GM18873 (cell line): ENCODE data around the gene TNNI3.
"Not testable (repeated sequence)": the region's sequence is repeated elsewhere in the genome, so short reads cannot be mapped to it uniquely, and the experiment has no call there.

Source experiments
- ATAC-seq: cut with Tn5 transposase; IDR thresholded peaks from one replicate; pipeline ENCODE4 v1.9.1; 2021; ENCODE audit warnings: mild to moderate bottlenecking, moderate library complexity, moderate number of reproducible peaks; ENCODE audit not compliant: unreplicated experiment, low FRiP score

TNNI3 gene

DNA sequence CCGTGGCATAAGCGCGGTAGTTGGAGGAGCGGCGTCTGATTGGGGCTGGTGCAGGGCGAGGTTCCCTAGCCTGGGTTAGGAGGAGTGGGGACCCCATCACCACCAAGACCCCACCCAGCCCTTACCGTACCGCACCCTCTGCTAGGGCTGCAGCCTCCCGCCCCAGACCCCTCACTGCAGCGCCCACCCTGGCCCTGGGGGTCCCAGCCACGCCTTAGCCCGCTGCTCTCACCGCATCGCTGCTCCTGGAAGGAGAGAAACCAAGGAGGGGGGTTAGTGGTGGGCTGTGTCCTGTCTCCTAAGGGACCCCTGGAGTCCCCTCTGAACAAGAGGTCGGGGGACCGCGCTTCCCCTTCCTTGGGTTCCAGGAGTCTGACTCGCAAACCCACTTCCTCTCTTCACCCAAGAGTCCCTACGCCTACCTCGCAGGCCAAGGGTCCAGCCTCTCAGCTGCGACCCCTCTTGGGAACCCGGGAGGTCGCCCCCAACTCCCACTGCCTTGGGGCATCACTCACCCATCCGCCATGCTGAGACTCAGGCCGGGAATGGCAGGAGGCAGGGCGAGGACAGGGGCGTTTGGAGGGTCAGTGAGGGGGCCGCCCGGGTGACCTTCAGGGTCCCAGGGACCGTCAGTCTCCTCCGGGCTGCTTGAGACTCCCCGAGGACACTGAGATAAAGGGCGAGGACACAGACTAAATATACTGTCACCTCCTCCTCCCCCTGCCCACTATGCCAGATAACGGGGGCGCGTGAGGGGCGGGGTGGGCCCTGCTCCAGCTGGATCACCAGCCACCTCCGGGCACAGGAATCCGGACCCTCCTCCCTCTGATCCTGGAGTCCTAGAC is at the start of gene TNNI3:
TSS of gene TNNI3 (minus strand) at position 669 of the 845 bp plus-strand sequence. CDS start at position 526, 143 bp downstream.
- ATAC-seq: no peak

DNA sequence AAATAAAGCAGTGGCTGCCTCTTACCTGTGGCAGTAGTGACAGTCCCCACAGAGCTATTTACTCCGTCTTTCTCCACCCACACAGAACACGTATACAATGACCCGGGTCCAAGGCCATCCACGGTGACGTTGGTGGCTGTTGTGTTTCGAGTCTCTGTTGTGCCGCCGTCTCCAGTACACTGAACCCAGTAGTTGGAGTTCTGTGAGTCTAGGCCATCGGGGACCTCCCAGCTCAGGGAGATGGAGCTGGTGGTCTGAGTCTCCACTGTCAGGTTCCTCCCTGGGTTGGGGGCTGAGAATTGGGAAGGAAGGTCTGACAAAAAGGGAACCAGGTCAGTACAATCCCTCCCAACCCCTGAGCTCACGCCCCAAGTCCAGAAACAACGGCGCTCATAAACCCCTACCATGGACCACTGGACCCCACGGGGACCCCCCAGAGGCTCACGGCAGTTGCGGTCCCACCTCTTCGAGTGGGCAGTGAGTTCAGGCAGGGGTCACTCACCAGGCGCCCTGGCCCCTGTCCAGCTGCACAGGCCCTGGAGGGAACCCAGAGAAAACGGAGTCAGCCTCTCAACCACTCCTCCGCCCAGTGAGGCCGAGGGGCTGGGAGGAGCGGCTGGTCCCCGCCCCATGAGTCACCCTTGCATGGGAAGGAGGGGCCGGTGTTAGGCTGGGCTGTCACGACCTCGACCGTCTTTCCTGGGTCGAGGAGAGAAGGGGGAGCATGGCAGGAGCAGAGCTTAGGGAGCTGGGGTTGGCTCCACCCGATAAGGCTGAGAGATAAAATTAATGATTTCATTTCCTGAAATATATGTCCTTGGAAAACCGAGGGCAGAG is 49.4 kb upstream of the TNNI3 start:
- ATAC-seq: no peak

DNA sequence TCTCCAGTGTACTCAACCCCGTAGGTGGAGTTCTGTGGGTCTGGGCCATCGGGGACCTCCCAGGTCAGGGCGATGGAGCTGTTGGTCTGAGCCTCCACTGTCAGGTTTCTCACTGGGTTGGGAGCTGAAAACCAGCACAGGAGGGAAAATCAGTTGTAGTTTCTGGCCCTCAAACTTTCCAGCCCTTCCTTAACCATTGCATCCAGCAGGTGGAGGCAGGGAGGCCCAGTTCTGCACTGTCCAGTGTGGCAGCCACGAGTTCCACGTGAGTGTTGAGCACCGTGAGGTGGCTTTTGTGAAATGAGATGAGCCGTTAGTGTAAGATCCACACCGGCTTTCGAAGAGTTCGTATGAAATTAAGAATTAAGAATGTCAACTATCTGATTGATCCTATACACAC is 44.7 kb upstream of the TNNI3 start:
- not testable (repeated sequence) for ATAC-seq

DNA sequence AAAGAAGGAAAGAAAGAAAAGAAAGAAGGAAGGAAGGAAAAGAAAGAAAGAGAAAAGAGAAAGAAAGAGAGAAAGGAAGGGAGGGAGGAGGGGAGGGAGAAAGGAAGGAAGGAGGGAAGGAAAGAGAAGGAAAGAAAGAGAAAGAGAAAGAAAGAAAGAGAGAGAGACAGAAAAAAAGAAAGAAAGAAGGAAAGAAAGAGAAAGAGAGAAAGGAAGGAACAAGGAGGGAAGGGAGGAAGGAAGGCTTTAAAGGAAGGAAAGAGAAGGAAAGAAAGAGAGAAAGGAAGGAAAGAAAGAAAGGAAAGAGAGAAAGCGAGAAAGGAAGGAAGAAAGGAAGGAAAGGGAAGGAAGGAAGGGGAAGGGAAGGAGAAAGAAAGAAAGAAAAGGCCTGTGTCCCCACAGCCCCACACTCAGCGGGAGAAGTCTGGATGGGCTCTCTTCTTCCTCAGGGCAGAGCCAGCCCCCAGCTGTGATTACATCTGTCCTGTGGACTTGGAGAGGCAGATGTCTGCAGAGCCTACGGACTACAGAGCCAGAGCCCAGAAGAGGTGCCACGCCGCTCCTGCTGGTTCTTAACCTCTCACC is 42.2 kb upstream of the TNNI3 start:
- no peak for ATAC-seq

DNA sequence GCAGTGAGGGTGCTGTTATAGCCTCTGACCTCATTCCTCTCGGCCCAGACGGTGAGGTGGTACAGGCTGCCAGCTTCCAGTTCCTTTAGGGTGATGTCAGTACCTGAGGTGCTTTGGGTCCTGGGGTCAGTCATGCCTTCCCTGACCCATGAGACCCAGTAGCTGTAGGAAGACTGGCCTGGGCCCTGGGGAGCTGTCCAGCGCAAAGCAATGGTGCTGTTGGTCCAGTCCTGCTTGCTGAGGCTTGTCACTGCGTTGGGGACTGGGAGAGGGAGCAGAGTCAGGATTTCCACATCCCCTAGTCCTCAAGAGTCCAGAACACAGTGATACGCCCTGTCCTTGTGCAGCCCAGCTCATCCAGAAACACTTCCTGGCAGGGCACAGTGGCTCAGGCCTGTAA is 41.1 kb upstream of the TNNI3 start:
- ATAC-seq: no peak

DNA sequence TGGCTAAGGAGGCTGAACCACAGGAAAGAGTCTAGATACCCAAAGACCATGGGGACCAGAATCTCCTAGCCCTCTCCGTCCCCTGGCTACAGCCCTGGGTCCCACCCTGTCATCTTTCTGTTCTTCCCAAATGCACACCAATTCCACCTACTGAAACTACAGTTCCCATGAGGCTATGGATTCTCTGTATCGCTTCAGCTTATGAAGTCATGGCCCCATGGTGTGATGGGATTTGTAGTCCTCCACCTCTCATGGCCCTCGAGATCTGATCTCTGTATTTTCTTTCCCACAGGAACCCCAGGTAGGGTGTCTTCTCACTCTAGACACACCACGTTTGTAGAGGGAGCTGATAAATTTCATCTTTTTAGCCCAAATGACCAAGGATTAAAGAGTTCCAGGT is 40.0 kb upstream of the TNNI3 start:
- ATAC-seq: no peak

DNA sequence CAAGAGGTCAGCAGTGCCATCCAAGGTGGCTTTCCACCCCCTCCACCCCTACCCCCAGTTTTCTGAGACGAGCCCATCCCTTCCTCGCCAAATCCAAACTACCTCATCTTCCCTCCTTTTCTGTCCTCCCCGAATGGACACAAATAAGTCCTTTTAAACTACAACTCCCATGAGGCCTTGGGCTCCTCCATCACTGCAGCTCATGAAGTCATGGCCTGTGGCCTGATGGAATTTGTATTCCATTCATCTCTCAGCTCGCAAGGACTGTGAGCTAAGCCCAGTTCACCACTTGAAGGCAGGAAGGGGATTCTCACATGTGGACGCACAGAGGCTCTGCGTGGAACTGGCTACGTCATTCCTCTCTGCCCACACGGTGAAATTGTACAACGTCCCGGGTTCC is 39.3 kb upstream of the TNNI3 start:
- no peak for ATAC-seq

DNA sequence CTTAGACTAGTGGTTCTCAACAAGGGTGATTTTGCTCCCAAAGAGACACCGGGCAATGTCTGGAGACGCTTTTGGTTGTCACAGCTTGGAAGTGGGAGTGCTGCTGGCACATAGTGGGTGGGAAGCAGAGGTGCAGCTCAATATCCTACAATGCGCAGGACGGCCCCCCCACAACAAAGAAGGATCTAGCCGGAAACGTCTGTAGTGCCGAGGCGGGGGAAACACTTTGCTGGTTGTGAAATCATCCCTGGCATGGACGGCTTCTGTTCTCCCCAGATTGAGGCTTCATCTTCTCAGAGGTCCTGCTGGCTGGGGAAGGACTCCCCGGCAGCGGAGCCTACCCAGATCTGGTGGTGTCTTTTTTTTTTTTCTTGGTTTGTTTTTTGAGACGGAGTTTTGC is 35.9 kb upstream of the TNNI3 start:
- ATAC-seq: no peak

DNA sequence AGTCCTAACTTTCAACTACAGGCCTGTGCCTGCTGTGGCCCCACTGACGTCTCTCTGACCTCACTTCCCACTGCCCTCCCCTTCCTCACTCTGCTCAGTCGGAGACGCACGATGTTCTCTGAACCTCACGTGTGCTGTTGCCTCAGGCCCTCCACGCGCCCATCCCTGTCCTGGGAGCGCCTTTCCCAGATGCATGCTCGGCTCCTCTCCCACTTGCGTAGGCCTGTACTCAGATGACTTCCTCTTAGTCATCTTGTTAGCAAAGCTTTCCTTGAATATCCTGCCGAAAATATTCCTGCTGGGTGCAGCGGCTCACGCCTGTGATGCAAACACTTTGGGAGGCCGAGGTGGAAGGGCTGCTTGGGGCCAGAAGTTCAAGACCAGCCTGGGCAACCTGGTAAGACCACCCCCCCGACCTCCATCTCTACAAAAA is 31.9 kb upstream of the TNNI3 start:
- no peak for ATAC-seq

DNA sequence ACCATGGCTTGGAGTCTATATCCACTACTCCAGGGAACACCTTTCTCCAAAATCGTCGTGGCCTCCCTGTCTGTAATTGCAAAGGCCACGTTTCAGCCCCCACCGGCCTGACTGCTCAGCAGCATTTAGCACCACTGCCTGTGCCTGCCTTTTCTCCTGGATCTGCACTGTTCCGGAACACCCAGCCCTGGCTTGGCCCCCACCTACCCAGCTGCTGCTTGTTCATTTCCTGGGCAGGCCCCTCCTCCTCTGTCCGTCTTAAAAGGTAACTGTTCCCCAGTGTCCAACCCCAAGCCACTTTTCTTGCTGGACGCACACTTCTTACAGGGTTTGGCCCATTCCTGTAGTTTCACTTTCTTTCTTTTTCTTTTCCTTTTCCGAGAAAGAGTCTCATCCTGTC is 31.1 kb upstream of the TNNI3 start:
- no peak for ATAC-seq

DNA sequence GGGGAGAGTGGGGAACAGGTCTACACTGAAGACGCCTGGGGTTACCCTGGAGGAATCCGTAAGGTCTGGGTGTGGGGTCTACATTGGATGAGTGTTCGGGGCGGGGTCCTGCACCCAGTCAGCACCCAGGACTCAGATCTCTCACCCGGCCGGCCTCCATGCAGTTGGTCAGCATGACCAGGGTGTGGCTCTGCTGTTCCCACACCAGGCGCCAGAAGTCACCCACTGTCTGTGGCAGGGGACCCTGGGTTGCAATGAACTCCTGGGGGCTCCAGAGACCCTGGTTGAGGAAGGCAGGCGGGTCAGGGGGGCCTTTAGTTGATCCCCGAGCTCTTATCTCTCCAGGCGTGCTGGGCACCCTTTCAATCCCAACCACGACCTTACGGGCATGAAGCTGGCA is 28.5 kb upstream of the TNNI3 start:
- ATAC-seq: no peak

DNA sequence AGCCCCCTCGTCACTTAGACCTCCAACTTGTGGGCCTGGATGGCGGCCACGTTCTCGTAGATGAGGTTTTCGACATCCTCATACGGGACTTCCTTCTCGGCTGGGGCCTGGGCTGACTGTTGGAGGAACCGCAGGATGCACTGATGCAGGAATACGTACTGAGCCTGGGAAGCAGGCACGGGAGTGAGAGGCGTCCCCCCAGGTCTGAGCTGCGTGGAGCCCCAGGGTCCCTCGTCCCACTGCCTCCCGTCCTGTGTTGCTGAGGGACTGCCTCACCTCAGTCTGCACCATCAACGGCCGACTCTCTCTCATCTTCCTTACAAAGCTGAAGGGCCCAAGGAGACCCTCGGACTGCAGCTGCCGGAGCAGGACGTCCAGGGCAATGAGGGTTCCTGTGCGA is 24.2 kb upstream of the TNNI3 start:
- ATAC-seq: no peak

DNA sequence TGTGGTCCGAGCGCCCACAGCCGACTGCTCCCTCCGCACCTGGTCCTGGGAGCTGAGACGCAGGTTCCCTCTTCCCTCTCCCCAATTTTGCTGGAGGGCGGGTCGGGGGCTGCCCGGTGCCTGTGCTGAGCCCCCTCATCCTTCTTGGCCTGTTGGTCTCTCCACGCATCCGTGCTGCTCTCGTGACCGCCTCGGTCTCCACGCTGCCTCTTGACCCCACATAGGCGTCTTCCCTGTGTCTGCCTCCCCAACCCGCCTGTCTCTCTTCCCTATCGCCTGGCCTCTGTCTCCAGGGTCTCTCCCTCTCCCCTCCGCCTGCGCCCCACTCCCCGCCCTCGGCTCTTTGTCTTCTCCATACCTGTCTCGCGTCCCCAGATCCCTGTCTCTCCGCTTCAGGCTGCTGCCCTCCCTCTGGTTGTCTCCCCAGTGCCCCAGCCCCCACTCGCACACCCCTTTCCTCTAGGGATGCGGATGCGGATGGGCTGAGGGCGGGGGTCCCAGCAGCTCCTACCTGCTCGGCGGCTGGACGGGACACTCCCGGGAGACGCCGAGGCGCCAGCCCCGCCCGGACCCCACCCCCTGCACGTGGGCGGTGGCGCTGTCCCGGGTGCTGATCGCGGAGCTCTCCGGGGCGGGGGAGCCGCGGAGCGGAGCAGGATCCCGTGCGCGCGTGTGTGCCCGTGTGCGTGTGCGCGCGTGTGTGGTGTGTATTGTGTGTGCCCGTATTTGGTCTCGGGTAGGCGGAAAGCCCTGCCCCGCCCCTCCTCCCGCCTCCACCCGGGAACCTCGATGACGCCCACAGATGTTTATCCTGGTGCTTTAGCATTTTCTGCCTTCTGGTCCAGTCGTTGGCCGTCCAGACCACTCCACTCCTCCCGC is 22.3 kb upstream of the TNNI3 start, which contains the start of gene SYT5:
TSS of gene SYT5 (minus strand) at position 684 of the 879 bp plus-strand sequence. CDS start 1,248 bp downstream, outside the sequence.
- ATAC-seq: no peak

DNA sequence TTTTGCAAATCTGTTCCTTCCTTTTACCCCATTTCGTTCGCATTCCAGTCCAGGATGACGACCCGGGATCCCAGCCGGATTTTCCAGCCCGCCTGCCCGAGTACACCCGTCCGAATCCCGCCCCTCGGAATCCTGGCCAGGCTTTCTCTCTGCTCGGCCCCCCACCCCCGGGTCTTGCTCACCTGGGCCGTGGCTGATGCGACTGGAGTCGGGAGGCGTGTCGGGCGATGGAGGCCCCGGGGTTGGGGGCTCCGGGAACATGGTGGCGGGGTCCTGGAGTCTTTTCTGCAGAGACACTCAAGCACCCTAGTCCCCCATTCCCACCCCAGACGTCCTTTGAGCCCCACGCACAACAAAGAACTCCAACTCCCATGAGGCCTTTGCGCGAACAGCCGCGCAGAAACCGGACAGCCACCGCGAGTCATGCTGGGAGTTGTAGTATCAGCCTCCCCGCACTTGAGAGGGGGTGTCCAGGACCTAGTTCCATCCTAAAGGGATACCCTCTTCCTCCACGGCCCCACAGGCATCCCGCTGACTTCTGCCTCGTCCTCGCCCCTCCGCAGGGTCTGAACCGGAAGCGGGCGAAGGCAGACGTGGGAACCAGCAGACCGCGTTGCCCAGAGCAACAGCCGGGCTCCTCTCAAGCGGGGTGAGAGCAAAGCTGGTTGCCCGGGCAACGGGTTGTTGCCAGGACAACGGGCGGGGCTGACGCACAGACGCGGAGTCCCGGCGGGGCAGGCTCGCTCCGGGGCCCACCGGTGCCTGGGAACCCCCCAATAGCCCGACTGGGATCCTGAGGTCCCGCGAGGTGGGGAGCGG is 21.5 kb upstream of the TNNI3 start:
- ATAC-seq: peak; percentile 58

DNA sequence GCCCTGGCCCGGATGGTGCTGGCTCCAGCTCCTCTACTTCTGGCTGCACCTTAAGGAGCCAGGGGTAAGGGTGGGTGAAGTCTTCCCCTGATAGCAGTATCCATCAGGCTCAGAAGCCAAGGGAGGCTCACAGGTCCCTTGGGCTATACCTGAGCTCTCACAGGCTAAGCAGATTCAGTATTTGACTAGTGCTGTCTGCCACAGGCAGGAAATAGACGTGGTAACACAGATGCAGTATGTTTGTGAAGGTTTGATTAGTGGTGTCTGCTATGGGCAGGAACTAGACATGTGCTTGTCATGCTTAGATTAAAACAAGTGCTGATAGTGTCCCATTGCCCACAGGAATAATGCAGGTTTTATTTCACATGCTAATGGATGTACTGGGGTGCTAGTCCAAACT is 18.5 kb upstream of the TNNI3 start:
- no peak for ATAC-seq

DNA sequence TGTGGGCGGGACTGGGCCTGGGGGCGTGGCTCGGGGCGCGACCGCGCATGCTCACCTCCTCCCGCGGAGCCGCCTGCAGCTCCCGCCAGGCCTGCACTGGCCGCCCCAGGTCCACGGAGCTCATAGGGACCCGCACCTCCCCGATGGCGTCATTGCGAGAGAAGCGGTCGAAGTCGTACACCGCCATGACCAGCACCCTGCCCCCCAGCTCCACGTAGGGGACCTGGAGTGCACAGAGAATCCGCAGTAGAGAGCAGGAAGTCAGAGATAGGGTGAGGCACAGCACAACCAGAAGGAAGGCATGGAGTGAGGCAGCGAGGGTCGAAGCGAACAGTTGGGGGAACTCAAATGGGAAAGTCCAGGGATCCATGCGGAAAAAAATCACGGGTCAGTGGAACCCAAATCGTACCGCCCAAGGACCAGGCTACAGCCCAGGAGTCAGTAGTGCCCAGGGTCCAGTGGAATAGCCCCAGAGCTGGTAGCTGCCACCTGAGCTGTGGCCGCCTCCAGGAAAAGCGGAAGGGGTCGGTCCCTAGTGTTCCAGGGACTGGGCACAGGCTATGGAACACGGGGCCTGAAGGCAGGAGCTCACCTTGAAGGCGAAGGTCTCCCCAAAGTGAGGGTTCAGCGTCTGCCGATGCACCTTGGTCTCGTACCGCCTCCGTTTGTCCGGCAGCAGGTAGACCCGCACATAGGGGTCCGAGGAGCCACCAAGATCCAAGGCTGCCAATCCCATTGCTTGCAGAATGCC is 17.8 kb upstream of the TNNI3 start:
- no peak for ATAC-seq

DNA sequence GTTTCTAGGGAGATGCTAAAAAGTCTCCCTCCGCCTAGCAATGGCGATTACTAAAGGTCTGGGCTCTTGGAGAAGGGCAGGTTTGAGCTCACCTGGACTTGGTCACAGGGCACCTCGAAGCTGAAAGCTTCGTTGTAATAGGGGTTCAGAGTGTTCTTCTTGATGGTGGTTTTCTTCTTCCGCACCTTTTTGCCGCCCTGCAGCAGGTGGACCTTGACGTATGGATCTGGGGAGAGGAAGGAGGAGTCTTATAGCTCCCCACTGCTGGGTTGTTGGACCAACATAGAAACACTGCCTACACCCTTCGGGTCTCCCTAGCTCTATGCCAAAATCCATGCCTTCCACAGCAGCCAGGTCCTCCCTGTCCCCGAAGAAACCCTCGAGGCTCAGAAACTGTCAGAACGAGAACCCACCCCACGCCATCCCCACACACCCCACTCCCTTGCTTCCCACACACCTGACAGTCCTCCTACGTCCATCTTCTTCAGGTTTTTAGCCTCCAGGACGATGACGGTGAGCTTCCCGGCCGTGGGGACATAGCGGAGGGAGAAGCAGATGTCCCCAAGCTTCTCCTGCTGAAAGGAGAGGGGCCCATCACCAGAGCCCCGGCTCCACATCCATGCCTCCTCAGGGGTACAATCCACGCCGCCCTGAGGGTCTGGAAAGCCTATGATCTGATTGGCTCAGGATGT is 17.0 kb upstream of the TNNI3 start:
- ATAC-seq: no peak
